ENCODE measurements around the gene ATP1A4. TPM values are rescaled to one million over a fixed set of nuclear protein-coding genes. Genes with fewer than 3 reads are reported as not detected.
"Not testable (repeated sequence)": the region's sequence is repeated elsewhere in the genome, so short reads cannot be mapped to it uniquely, and the experiment has no call there.

The ATP1A4 gene
- total RNA-seq, 2 experiments from 2014 or later: not detected

- ChIA-PET POLR2A (no interaction called here), CTCF (ENCODE audit: unreplicated experiment) (no interaction called here)
- H3K27ac ChIP-seq (ENCODE audit: low read depth, low read length, poor library complexity, severe bottlenecking): no peak overlapping the region
- H3K4me1 ChIP-seq (ENCODE audit: insufficient read depth, low read length, poor library complexity, severe bottlenecking): peaks cover 4% of the 10 kb centered on the region
- H3K4me2 ChIP-seq (ENCODE audit: low read length): no peak overlapping the region
- BruUV-seq (replicated peaks): no TSS peak
- H3K4me3 ChIP-seq (ENCODE audit: low read depth, low read length, poor library complexity, severe bottlenecking): no peak overlapping the region
- no peaks in the 10 kb centered on the region for H3K36me3 ChIP-seq (ENCODE audit: insufficient read depth, low read length)
- no peaks in the 10 kb centered on the region for H3K9me2 ChIP-seq (ENCODE audit: insufficient read depth, low read length)
- DNase-seq (ENCODE audit: low spot score): no peak
- H4K20me1 ChIP-seq (ENCODE audit: insufficient read depth, low read length): no peaks in the 10 kb centered on the region
- H3K9me3 ChIP-seq (ENCODE audit: low read length): no peaks in the 10 kb centered on the region
- H3K79me2 ChIP-seq (ENCODE audit: insufficient read depth, low read depth, low read length): no peaks in the 10 kb centered on the region
- TF ChIP-seq EZH2phosphoT487 (IDR thresholded peaks at IDR 0.05; ENCODE audit: borderline replicate concordance, low read depth, low read length): no peak
- TF ChIP-seq, protein P1, sequence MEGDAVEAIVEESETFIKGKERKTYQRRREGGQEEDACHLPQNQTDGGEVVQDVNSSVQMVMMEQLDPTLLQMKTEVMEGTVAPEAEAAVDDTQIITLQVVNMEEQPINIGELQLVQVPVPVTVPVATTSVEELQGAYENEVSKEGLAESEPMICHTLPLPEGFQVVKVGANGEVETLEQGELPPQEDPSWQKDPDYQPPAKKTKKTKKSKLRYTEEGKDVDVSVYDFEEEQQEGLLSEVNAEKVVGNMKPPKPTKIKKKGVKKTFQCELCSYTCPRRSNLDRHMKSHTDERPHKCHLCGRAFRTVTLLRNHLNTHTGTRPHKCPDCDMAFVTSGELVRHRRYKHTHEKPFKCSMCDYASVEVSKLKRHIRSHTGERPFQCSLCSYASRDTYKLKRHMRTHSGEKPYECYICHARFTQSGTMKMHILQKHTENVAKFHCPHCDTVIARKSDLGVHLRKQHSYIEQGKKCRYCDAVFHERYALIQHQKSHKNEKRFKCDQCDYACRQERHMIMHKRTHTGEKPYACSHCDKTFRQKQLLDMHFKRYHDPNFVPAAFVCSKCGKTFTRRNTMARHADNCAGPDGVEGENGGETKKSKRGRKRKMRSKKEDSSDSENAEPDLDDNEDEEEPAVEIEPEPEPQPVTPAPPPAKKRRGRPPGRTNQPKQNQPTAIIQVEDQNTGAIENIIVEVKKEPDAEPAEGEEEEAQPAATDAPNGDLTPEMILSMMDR (conservative IDR thresholded peaks at IDR 0.05; ENCODE audit: low read length): no peak
- intact Hi-C loops (cut with micrococcal nuclease; ENCODE audit: unreplicated experiment): no loop called here
- H2AFZ ChIP-seq (ENCODE audit: low read length): no peak overlapping the region
Observed at GRCh38 chr1:160123726-160124125, 27.7 kb upstream of the ATP1A4 start.

GRCh38 chr1:160124705-160125478 is 26.5 kb upstream of the ATP1A4 start:
- Histone ChIP-seq H3K4me2 (ENCODE audit: low read length) (no peak overlapping the region), H3K4me3 (ENCODE audit: low read depth, low read length, poor library complexity, severe bottlenecking) (no peak overlapping the region), H3K9me3 (ENCODE audit: low read length) (no peaks in the 10 kb centered on the region), H3K36me3 (ENCODE audit: insufficient read depth, low read length) (no peaks in the 10 kb centered on the region), H3K27ac (ENCODE audit: low read depth, low read length, poor library complexity, severe bottlenecking) (no peak overlapping the region), H2AFZ (ENCODE audit: low read length) (no peak overlapping the region), H3K79me2 (ENCODE audit: insufficient read depth, low read depth, low read length) (no peaks in the 10 kb centered on the region), H3K9me2 (ENCODE audit: insufficient read depth, low read length) (no peaks in the 10 kb centered on the region), H3K4me1 (ENCODE audit: insufficient read depth, low read length, poor library complexity, severe bottlenecking) (no peaks in the 10 kb centered on the region), H4K20me1 (ENCODE audit: insufficient read depth, low read length) (no peaks in the 10 kb centered on the region)
- DNase-seq (ENCODE audit: low spot score): no peak
- TF ChIP-seq, protein P1 (conservative IDR thresholded peaks at IDR 0.05; ENCODE audit: low read length): no peak
- no peak for TF ChIP-seq EZH2phosphoT487 (IDR thresholded peaks at IDR 0.05; ENCODE audit: borderline replicate concordance, low read depth, low read length)
- BruUV-seq (replicated peaks): no TSS peak
- intact Hi-C loops (cut with micrococcal nuclease; ENCODE audit: unreplicated experiment): no loop called here
- ChIA-PET POLR2A (no interaction called here), CTCF (ENCODE audit: unreplicated experiment) (no interaction called here)

- H3K9me2 ChIP-seq (ENCODE audit: insufficient read depth, low read length): no peaks in the 10 kb centered on the region
- no peaks in the 10 kb centered on the region for H4K20me1 ChIP-seq (ENCODE audit: insufficient read depth, low read length)
- ChIA-PET POLR2A (no interaction called here), CTCF (ENCODE audit: unreplicated experiment) (no interaction called here)
- TF ChIP-seq EZH2phosphoT487 (IDR thresholded peaks at IDR 0.05; ENCODE audit: borderline replicate concordance, low read depth, low read length): no peak
- TF ChIP-seq, protein P1 (conservative IDR thresholded peaks at IDR 0.05; ENCODE audit: low read length): no peak
- BruUV-seq (replicated peaks): no TSS peak
- H3K4me1 ChIP-seq (ENCODE audit: insufficient read depth, low read length, poor library complexity, severe bottlenecking): no peaks in the 10 kb centered on the region
- intact Hi-C loops (cut with micrococcal nuclease; ENCODE audit: unreplicated experiment): loop anchor here (1.0 kb wide), 1 partner anchor 24 kb away; no protein-coding TSS in a partner anchor
- H2AFZ ChIP-seq (ENCODE audit: low read length): no peak overlapping the region
- H3K4me3 ChIP-seq (ENCODE audit: low read depth, low read length, poor library complexity, severe bottlenecking): no peak overlapping the region
- no peak overlapping the region for H3K4me2 ChIP-seq (ENCODE audit: low read length)
- no peak overlapping the region for H3K27ac ChIP-seq (ENCODE audit: low read depth, low read length, poor library complexity, severe bottlenecking)
- H3K9me3 ChIP-seq (ENCODE audit: low read length): no peaks in the 10 kb centered on the region
- DNase-seq (ENCODE audit: low spot score): no peak
- H3K79me2 ChIP-seq (ENCODE audit: insufficient read depth, low read depth, low read length): no peaks in the 10 kb centered on the region
- no peaks in the 10 kb centered on the region for H3K36me3 ChIP-seq (ENCODE audit: insufficient read depth, low read length)
Observed at GRCh38 chr1:160125746-160126145, 25.7 kb upstream of the ATP1A4 start.

DNA sequence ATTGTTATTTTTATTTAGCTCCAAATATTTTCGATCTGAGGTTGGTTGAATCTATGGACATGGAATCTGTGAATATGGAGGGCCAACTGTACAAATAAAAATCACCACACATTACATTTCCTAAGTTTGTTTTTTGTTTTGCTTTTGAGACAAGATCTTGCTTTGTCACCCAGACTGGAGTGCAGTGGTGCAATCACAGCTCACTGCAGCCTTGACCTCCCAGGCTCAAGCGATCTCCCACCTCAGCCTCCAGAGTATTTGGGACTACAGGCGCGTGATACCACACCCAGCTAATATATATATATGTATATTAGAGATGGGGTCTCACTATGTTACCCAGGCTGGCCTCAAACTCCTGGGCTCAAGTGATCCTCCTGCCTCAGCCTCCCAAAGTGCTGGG is 25.1 kb upstream of the ATP1A4 start:
- H3K4me2 ChIP-seq (ENCODE audit: low read length); H3K27ac ChIP-seq (ENCODE audit: low read depth, low read length, poor library complexity, severe bottlenecking); BruUV-seq (replicated peaks); H4K20me1 ChIP-seq (ENCODE audit: insufficient read depth, low read length); CTCF ChIA-PET (ENCODE audit: unreplicated experiment); H2AFZ ChIP-seq (ENCODE audit: low read length); H3K9me2 ChIP-seq (ENCODE audit: insufficient read depth, low read length); H3K4me1 ChIP-seq (ENCODE audit: insufficient read depth, low read length, poor library complexity, severe bottlenecking); H3K36me3 ChIP-seq (ENCODE audit: insufficient read depth, low read length); H3K4me3 ChIP-seq (ENCODE audit: low read depth, low read length, poor library complexity, severe bottlenecking); H3K9me3 ChIP-seq (ENCODE audit: low read length); POLR2A ChIA-PET; H3K79me2 ChIP-seq (ENCODE audit: insufficient read depth, low read depth, low read length); DNase-seq (ENCODE audit: low spot score): not testable (repeated sequence)
- intact Hi-C loops (cut with micrococcal nuclease; ENCODE audit: unreplicated experiment): loop anchor here (1.0 kb wide), 1 partner anchor 23 kb away; no protein-coding TSS in a partner anchor

Data from OCI-LY7 (cell line).